Measurements from ENCODE around the gene ZNF581.

GRCh38 chr19:55621673-55622231 lies 21.7 kb upstream of the ZNF581 start:
- TF ChIP-seq POLR2A (IDR thresholded peaks at IDR 0.05), result no peak
- TF ChIP-seq EP300 (IDR thresholded peaks at IDR 0.05), result no peak
- TF ChIP-seq CTCF (IDR thresholded peaks at IDR 0.05), result no peak

All from suprapubic skin (tissue), 3 donors.